Calu3 (cell line): ENCODE data around the gene CDC42EP5. TPM values are rescaled to one million over a fixed set of nuclear protein-coding genes. Genes with fewer than 3 reads are reported as not detected.
"Not testable (repeated sequence)": the region's sequence is repeated elsewhere in the genome, so short reads cannot be mapped to it uniquely, and the experiment has no call there.

Experiments
- BruUV-seq: library from RNA; stranded (reverse); fragments of 400-500 nt; replicated peaks from 2 replicates; lab custom pipeline; 2021; lab: Mats Ljungman, UMichigan
- CTCF ChIA-PET: fragments of 300-600 bp; sonication (Branson Sonifier 250); formaldehyde crosslinking; loops from one replicate; lab custom pipeline; 2022; ENCODE audit warnings: antibody characterized with exemption; lab: Charles Lee
- DNase-seq: peaks from one replicate; pipeline ENCODE4 v3.0.0; 2022
- H3K27ac Mint-ChIP-seq: one replicate; pipeline ENCODE4 v1.8.0; 2022; ENCODE audit warnings: mixed read lengths; ENCODE audit not compliant: unreplicated experiment
- H3K27me3 Mint-ChIP-seq: one replicate; pipeline ENCODE4 v1.8.0; 2022; ENCODE audit warnings: mixed read lengths; ENCODE audit not compliant: unreplicated experiment
- H3K36me3 Mint-ChIP-seq: one replicate; pipeline ENCODE4 v1.8.0; 2022; ENCODE audit warnings: mild to moderate bottlenecking, moderate library complexity, mixed read lengths; ENCODE audit not compliant: insufficient read depth, unreplicated experiment
- H3K4me1 Mint-ChIP-seq: one replicate; pipeline ENCODE4 v1.8.0; 2022; ENCODE audit warnings: mild to moderate bottlenecking, low read depth, mixed read lengths; ENCODE audit not compliant: unreplicated experiment
- H3K4me3 Mint-ChIP-seq: one replicate; pipeline ENCODE4 v1.8.0; 2022; ENCODE audit warnings: mild to moderate bottlenecking, low read depth, moderate library complexity, mixed read lengths; ENCODE audit not compliant: unreplicated experiment
- H3K9me3 Mint-ChIP-seq: one replicate; pipeline ENCODE4 v1.8.0; 2022; ENCODE audit warnings: low read depth, mixed read lengths; ENCODE audit not compliant: unreplicated experiment
- intact Hi-C: fragments of 100-400 bp; cut with micrococcal nuclease; formaldehyde crosslinking; loops from one replicate; pipeline ENCODE4 v1.10.0; 2022; ENCODE audit not compliant: unreplicated experiment
- total RNA-seq: library from RNA; stranded (reverse); gene quantifications from 2 replicates; pipeline ENCODE4 v1.2.3, GENCODE V29; 2022
- TF ChIP-seq, protein P1 (sequence below): fragments of 200-600 bp; IDR thresholded peaks from one replicate; pipeline ENCODE4 v1.8.0; 2022; ENCODE audit warnings: antibody characterized with exemption; ENCODE audit not compliant: unreplicated experiment

The CDC42EP5 gene
- total RNA-seq, 1 experiment from 2014 or later = 12.9 TPM

DNA sequence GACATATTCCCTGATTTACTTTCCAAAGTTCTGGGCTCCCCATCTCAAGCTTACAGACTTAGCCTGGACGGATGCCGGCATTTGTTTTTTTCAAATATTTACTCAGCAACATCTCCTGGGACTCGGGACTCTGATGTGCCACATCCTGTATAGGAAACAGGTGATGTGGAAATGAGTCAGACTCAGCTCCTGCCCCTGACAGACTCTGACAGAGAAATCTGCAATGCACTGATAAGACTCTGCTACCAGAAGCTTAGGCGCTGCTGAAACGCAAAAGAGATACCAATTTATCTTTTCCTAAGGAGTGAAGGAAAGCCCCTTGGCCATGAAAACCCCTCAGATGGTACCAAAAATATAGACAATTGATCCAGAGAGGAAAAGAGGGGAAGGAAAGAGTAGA is 45.7 kb upstream of the CDC42EP5 start:
- Mint-ChIP-seq H3K4me3 (no peak overlapping the region), H3K27me3 (peaks cover 90% of the 10 kb centered on the region), H3K4me1 (no peaks in the 10 kb centered on the region), H3K36me3 (no peaks in the 10 kb centered on the region), H3K27ac (no peak overlapping the region), H3K9me3 (no peaks in the 10 kb centered on the region)
- DNase-seq = peak; percentile 9
- intact Hi-C loops = no loop called here
- CTCF ChIA-PET = interaction anchor here (0.6 kb wide), 2 partner anchors 9 to 55 kb away, joined by 3 to 6 read pairs; partner anchors contain the start of gene LENG9
- TF ChIP-seq, protein P1, sequence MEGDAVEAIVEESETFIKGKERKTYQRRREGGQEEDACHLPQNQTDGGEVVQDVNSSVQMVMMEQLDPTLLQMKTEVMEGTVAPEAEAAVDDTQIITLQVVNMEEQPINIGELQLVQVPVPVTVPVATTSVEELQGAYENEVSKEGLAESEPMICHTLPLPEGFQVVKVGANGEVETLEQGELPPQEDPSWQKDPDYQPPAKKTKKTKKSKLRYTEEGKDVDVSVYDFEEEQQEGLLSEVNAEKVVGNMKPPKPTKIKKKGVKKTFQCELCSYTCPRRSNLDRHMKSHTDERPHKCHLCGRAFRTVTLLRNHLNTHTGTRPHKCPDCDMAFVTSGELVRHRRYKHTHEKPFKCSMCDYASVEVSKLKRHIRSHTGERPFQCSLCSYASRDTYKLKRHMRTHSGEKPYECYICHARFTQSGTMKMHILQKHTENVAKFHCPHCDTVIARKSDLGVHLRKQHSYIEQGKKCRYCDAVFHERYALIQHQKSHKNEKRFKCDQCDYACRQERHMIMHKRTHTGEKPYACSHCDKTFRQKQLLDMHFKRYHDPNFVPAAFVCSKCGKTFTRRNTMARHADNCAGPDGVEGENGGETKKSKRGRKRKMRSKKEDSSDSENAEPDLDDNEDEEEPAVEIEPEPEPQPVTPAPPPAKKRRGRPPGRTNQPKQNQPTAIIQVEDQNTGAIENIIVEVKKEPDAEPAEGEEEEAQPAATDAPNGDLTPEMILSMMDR = no peak
- BruUV-seq = no TSS peak

DNA sequence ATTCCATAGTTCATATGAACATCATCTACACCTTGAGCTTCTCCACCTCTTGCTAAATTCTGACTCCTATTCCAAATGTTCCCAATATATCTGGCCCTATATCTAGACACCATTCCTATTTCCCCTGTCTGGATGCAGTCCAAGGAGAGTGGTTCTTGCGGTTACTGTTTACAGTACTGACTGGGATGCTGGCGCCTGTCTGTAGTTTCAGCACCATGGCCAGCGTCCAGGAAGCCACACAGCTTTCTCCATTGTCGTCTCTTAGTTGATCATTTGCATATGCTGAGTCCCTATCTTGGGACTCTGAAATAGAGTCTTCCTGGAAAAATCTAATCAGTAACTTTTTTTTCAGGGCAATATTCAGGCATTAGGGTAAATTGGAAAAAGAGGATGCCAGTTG is 44.4 kb upstream of the CDC42EP5 start:
- DNase-seq = peak; percentile 80
- BruUV-seq = no TSS peak
- no peak overlapping the region for H3K4me3 Mint-ChIP-seq
- no peaks in the 10 kb centered on the region for H3K36me3 Mint-ChIP-seq
- TF ChIP-seq, protein P1 = no peak
- intact Hi-C loops = no loop called here
- H3K27ac Mint-ChIP-seq = no peak overlapping the region
- H3K4me1 Mint-ChIP-seq = no peaks in the 10 kb centered on the region
- peaks cover 93% of the 10 kb centered on the region for H3K27me3 Mint-ChIP-seq
- CTCF ChIA-PET = no interaction called here
- no peaks in the 10 kb centered on the region for H3K9me3 Mint-ChIP-seq

DNA sequence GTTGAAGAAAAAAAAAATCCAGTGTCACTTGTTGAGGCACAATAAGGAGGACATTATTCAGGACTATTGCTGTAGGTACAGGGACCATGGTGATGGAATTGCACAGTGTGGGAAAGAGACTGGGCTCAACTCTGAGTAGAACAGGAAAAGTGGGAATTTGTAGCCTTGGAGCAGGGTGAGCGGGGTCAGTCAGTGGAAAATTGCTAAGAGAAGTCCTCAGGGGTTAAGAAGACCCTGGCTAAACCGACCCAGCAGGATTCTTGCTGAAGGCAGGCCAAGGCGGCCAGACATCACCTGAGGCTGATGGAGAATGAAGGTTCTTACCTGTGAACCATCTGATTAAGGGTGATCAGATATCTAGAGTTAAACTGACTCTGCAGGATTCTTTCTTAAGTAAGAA is 42.1 kb upstream of the CDC42EP5 start:
- Mint-ChIP-seq H3K9me3 (no peaks in the 10 kb centered on the region), H3K4me1 (no peaks in the 10 kb centered on the region), H3K4me3 (no peak overlapping the region), H3K36me3 (peaks cover 2% of the 10 kb centered on the region), H3K27ac (no peak overlapping the region), H3K27me3 (peaks cover 84% of the 10 kb centered on the region)
- no TSS peak for BruUV-seq
- CTCF ChIA-PET = interaction anchor here (0.6 kb wide), 1 partner anchor 30 kb away, joined by 4 read pairs; no protein-coding TSS in a partner anchor
- DNase-seq = no peak
- intact Hi-C loops = no loop called here
- TF ChIP-seq, protein P1 = no peak

DNA sequence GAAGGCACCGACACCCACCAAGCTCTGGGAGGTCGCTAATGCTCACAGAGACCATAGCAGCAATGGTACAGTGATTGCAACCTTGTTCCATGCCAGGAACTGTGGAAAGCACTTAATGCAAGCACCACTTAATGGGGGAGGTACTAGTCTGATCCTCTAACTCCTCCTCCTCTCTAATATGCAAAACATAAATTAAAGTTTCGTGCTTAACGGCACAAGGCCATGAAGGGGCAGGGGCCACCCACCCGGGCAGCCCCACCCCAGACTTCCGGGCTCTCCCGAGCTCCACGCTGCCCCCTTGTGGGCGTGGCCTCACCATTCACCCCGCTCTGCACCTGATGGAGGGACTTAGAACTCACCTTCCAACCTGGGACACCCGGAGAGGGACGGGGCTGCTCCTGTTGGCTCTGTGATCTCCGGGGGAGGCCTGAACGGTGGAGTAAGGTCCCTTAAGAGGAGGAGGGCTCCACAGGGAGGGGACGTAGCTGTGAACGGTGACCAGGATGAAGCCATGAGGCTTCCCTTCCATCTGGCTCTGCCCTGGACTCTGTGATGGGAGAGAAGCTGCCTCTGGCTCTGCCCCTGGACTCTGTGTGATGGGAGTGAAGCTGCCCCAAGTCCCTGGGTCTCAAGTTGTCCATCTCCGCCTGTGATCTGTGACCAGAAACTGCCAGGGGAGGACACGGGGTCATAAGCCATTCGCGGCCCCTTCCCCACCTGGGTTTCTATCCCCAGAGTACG is 36.3 kb upstream of the CDC42EP5 start:
- peaks cover 20% of the 10 kb centered on the region for H3K4me1 Mint-ChIP-seq
- peaks cover 78% of the 10 kb centered on the region for H3K27me3 Mint-ChIP-seq
- BruUV-seq, H3K9me3 Mint-ChIP-seq, DNase-seq, H3K4me3 Mint-ChIP-seq, H3K36me3 Mint-ChIP-seq, CTCF ChIA-PET, intact Hi-C loops, H3K27ac Mint-ChIP-seq: not testable (repeated sequence)

DNA sequence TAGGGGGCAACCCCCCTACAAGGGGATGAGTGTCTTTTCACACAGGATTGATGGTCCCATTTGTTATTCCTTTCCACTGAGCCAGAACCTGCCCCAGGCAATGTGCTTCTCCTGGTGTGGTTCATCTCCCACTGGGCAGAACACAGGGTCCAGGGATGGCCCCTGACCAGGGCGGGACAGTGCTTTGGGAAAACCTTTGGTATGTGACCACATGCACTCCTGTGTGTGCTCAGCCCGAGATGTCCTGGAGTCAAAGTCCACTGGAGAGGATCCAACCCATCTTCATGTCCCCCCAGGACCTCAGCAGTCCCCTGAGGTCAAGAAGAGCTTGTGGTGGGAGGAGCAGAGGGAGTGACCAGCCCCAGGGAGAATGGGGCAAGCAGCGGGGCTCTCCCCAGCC is 35.4 kb upstream of the CDC42EP5 start:
- intact Hi-C loops, H3K4me3 Mint-ChIP-seq, H3K36me3 Mint-ChIP-seq, BruUV-seq, CTCF ChIA-PET, H3K27ac Mint-ChIP-seq, DNase-seq, H3K9me3 Mint-ChIP-seq: not testable (repeated sequence)
- Mint-ChIP-seq H3K4me1 (peaks cover 20% of the 10 kb centered on the region), H3K27me3 (peaks cover 76% of the 10 kb centered on the region)
